ENCODE measurements around the gene ZNF532. TPM values are rescaled to one million over a fixed set of nuclear protein-coding genes. Genes with fewer than 3 reads are reported as not detected.
A peak's percentile ranks its signal among the peaks of the same experiment; 100 is the strongest.
"Not testable (repeated sequence)": the region's sequence is repeated elsewhere in the genome, so short reads cannot be mapped to it uniquely, and the experiment has no call there.

The ZNF532 gene
- total RNA-seq, 6 experiments from 2014 or later, result 43.1 to 56.6 (median 50.1) TPM

DNA sequence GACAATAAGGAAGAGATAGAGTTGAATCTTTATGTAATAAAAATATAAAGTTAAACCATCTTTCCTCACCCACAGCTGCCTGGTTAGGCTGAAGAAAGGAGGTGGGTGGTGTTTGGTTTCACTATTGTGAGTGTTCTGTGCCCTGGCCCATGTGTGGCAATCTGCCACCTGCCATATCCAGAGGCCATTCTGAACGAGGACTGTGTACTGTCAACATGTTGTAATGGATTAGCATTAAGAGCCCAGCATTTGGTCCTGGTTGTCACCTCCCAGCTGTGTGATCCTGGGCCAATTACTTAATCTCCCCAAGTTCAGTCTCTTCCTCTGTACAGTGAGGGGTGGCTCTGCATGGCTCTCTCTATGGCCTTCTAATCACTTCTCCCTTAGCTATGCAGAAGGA, 156.8 kb downstream of the ZNF532 start:
- no peaks in the 10 kb centered on the region; the same call in 1 of the 2 replicates for H3K27me3 Mint-ChIP-seq (ENCODE audit: insufficient read depth)
- H3K36me3 Mint-ChIP-seq (ENCODE audit: low read depth), result peaks cover 16% of the 10 kb centered on the region
- no peak overlapping the region for H3K4me3 Mint-ChIP-seq
- H3K9me3 Mint-ChIP-seq, result peaks cover 14% of the 10 kb centered on the region
- H3K4me1 Mint-ChIP-seq (ENCODE audit: low read depth), result peaks cover 21% of the 10 kb centered on the region
- H3K27ac Mint-ChIP-seq, result no peak overlapping the region
- TF ChIP-seq, protein P1, sequence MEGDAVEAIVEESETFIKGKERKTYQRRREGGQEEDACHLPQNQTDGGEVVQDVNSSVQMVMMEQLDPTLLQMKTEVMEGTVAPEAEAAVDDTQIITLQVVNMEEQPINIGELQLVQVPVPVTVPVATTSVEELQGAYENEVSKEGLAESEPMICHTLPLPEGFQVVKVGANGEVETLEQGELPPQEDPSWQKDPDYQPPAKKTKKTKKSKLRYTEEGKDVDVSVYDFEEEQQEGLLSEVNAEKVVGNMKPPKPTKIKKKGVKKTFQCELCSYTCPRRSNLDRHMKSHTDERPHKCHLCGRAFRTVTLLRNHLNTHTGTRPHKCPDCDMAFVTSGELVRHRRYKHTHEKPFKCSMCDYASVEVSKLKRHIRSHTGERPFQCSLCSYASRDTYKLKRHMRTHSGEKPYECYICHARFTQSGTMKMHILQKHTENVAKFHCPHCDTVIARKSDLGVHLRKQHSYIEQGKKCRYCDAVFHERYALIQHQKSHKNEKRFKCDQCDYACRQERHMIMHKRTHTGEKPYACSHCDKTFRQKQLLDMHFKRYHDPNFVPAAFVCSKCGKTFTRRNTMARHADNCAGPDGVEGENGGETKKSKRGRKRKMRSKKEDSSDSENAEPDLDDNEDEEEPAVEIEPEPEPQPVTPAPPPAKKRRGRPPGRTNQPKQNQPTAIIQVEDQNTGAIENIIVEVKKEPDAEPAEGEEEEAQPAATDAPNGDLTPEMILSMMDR (IDR thresholded peaks at IDR 0.05), result no peak
- DNase-seq, result no peak

DNA sequence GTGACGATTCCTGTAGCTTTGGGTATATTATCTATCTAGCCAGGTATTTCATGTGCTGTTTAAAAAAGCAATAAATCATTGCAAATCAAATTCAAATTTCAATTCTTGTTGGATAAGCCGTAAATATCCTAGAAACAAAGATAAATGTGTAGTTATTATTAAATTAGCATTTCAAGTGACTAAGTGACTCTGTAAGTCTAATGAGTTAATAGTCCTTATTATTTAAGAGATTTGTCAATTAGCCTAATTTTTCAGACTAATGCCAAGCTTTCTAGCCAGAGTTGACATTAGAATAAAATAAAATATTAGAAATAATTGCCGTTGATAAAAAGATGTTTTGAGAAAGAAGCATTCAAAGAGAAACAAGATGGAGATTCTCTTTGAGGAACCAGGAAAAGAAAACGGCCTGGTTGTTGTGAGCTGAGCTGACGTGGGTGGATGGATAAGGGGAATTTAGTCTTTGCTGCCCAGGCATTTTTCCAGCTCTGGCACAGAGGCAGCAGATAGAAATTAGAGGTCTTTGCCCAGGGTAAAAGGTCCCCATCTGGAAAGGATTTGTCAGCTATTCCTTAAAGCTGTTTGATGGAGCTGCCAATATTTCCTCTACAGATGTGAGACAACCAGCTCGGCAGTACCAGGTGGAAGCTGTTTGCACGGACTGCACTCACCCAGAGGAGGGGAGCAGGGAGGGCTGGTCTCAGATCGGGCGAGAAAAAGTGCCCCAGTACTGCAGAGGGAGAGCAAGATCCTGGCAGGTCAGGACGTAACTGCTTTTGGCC, 157.7 kb downstream of the ZNF532 start:
- H3K27ac Mint-ChIP-seq, result peak overlapping the region; percentile 22; the same call in 1 of the 2 replicates
- DNase-seq, result no peak
- peaks cover 13% of the 10 kb centered on the region for H3K36me3 Mint-ChIP-seq (ENCODE audit: low read depth)
- H3K27me3 Mint-ChIP-seq (ENCODE audit: insufficient read depth), result no peaks in the 10 kb centered on the region; the same call in 1 of the 2 replicates
- peaks cover 21% of the 10 kb centered on the region for H3K4me1 Mint-ChIP-seq (ENCODE audit: low read depth)
- peaks cover 10% of the 10 kb centered on the region for H3K9me3 Mint-ChIP-seq
- TF ChIP-seq, protein P1 (IDR thresholded peaks at IDR 0.05), result no peak
- H3K4me3 Mint-ChIP-seq, result peak overlapping the region; percentile 29

DNA sequence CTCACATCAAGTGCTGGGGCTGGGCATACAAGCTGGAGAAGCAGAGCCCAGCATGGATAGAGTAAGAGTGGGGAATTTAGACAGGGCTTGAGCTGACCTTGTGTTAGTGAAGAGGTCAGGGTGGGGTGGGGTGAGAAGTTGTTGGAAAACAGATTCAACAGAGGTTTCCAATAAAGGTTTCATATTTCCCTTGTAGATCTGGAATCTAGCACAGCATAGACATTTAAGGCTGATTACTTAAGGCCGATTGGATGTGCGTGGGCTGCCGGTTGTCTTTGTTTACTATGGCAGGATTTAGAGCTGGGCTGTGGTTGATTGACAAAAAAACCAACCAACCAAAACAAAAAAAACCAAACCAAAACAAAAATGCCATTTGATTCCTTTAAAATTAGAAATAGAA, 160.2 kb downstream of the ZNF532 start:
- TF ChIP-seq, protein P1 (IDR thresholded peaks at IDR 0.05), result no peak
- H3K4me3 Mint-ChIP-seq, result no peak overlapping the region
- H3K27ac Mint-ChIP-seq, result no peak overlapping the region
- no peaks in the 10 kb centered on the region for H3K9me3 Mint-ChIP-seq
- DNase-seq, result peak; percentile 25
- peaks cover 21% of the 10 kb centered on the region for H3K4me1 Mint-ChIP-seq (ENCODE audit: low read depth)
- no peaks in the 10 kb centered on the region for H3K36me3 Mint-ChIP-seq (ENCODE audit: low read depth)
- H3K27me3 Mint-ChIP-seq (ENCODE audit: insufficient read depth), result no peaks in the 10 kb centered on the region; the same call in 1 of the 2 replicates

DNA sequence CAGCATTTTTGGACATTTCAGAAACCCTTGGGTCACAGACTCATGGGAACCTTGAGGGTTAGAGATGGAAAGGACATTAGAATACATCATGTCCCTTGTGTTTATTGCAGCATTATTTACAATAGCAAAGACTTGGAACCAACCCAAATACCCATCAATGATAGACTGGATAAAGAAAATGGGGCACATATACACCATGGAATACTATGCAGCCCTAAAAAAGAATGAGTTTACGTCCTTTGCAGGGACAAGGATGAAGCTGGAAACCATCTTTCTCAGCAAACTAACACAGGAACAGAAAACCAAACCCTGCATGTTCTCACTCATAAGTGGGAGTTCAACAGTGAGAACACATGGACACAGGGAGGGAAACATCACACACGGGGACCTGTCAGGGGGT, 160.9 kb downstream of the ZNF532 start:
- not testable (repeated sequence) for H3K36me3 Mint-ChIP-seq (ENCODE audit: low read depth); H3K9me3 Mint-ChIP-seq; H3K27me3 Mint-ChIP-seq (ENCODE audit: insufficient read depth); H3K27ac Mint-ChIP-seq; H3K4me3 Mint-ChIP-seq; DNase-seq
- H3K4me1 Mint-ChIP-seq (ENCODE audit: low read depth), result peaks cover 21% of the 10 kb centered on the region

DNA sequence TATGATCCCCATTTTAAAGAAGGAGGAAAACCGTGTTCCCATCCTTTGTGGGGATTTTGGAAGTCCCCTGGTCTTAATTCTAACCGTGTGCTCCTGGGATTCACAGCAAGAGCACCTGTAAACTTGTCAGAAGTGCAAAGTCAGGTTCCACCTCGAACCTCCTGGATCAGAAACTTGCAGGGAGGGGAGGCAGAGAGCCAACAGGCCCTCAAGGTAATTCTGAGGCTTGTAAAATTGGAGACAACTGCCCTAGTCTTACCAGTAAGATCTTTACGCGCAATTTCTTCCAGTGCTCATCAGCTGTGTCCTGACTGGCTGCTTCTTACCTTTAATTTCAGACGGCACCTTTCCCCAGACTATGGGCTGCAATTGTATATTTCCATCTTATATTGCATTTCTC, 161.7 kb downstream of the ZNF532 start:
- Mint-ChIP-seq H3K36me3 (ENCODE audit: low read depth) (no peaks in the 10 kb centered on the region), H3K27ac (no peak overlapping the region), H3K9me3 (no peaks in the 10 kb centered on the region)

More for the DNA sequence above, 161.7 kb downstream of the ZNF532 start:
- TF ChIP-seq, protein P1 (IDR thresholded peaks at IDR 0.05), result no peak
- H3K4me1 Mint-ChIP-seq (ENCODE audit: low read depth), result peaks cover 17% of the 10 kb centered on the region
- no peaks in the 10 kb centered on the region; the same call in 1 of the 2 replicates for H3K27me3 Mint-ChIP-seq (ENCODE audit: insufficient read depth)
- DNase-seq, result no peak
- no peak overlapping the region for H3K4me3 Mint-ChIP-seq
